Tibial artery (tissue), 4 donors: ENCODE results near the gene CEACAM3.
A peak's percentile ranks its signal among the peaks of the same experiment; 100 is the strongest.

Source experiments
- DNase-seq, 2 donors: peaks; one replicate each; pipeline ENCODE4 v3.0.0-alpha.2; 2019
- H3K27ac ChIP-seq, 2 donors: fragments of 200-600 bp; sonication (generic) in 1 of 2; 1 replicate in 1 of 2; 2 replicates in 1 of 2; pipeline ENCODE4 v1.5.1; 2018 to 2019; ENCODE audit warnings: mild to moderate bottlenecking in 1 of 2
- H3K27me3 ChIP-seq, 2 donors: fragments of 200-600 bp; sonication (generic) in 1 of 2; one replicate each; pipeline versions ENCODE4 v1.5.1 to v1.6.0; 2016 to 2019
- H3K36me3 ChIP-seq, 3 donors: fragments of 200-600 bp; sonication (generic) in 2 of 3; one replicate each; pipeline ENCODE4 v1.5.1; 2016 to 2019; ENCODE audit warnings: mild to moderate bottlenecking in 2 of 3
- H3K4me1 ChIP-seq, 4 donors: fragments of 200-600 bp; sonication (generic) in 2 of 4; 1 replicate in 3 of 4; 2 replicates in 1 of 4; pipeline ENCODE4 v1.5.1; 2016 to 2019
- H3K4me3 ChIP-seq, 2 donors: fragments of 200-600 bp; sonication (generic) in 1 of 2; 1 replicate in 1 of 2; 2 replicates in 1 of 2; pipeline ENCODE4 v1.5.1; 2018 to 2019; ENCODE audit warnings: mild to moderate bottlenecking in 2 of 2
- H3K9me3 ChIP-seq, 3 donors: fragments of 200-600 bp; sonication (generic) in 1 of 3; one replicate each; pipeline ENCODE4 v1.5.1; 2016 to 2019
- intact Hi-C: fragments of 100-400 bp; cut with DNase I; formaldehyde crosslinking; loops from one replicate; pipeline ENCODE4 v1.15.0; 2023; ENCODE audit warnings: low total_unique reads
- TF ChIP-seq, protein P1 (sequence below), 2 experiments: fragments of 200-600 bp in 1 of 2; fragments of 450-650 bp in 1 of 2; IDR thresholded peaks; one replicate each; pipeline ENCODE4 v1.5.1; 2017 to 2019; ENCODE audit warnings: antibody characterized with exemption in 2 of 2, mild to moderate bottlenecking in 1 of 2, moderate library complexity in 1 of 2

Gene CEACAM3

DNA sequence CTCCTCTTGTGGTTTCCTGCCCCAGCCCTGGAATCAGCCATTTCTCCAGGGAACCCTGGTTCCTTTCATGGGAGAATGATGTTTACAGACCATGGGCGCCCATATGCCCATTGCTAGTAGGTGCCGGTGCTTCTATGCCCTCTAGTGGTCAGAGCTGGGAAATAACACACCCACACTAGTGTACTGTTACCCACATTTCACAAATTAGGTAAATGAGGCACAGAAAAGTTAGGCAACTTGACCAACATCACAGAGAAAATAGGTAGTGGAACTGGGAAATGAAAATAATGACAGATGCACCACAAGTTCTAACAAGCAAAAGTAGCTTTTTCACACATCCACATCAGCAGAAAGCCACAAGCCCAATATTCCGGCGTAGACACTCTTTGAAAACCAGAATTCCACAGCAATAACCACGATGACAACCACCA is 1.3 kb upstream of the CEACAM3 start:
- Histone ChIP-seq H3K36me3 (no peaks in the 10 kb centered on the region), H3K27ac (no peak overlapping the region), H3K27me3 (peaks cover 0 to 32% of the 10 kb centered on the region in 2 donors), H3K9me3 (no peaks in the 10 kb centered on the region), H3K4me1 (no peaks in the 10 kb centered on the region), H3K4me3 (no peak overlapping the region)
- DNase-seq = peak in 1 of 2 donors; percentile 51
- TF ChIP-seq, protein P1, sequence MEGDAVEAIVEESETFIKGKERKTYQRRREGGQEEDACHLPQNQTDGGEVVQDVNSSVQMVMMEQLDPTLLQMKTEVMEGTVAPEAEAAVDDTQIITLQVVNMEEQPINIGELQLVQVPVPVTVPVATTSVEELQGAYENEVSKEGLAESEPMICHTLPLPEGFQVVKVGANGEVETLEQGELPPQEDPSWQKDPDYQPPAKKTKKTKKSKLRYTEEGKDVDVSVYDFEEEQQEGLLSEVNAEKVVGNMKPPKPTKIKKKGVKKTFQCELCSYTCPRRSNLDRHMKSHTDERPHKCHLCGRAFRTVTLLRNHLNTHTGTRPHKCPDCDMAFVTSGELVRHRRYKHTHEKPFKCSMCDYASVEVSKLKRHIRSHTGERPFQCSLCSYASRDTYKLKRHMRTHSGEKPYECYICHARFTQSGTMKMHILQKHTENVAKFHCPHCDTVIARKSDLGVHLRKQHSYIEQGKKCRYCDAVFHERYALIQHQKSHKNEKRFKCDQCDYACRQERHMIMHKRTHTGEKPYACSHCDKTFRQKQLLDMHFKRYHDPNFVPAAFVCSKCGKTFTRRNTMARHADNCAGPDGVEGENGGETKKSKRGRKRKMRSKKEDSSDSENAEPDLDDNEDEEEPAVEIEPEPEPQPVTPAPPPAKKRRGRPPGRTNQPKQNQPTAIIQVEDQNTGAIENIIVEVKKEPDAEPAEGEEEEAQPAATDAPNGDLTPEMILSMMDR (IDR thresholded peaks at IDR 0.05) = peak; percentile 55 to 57
- intact Hi-C loops = no loop called here

DNA sequence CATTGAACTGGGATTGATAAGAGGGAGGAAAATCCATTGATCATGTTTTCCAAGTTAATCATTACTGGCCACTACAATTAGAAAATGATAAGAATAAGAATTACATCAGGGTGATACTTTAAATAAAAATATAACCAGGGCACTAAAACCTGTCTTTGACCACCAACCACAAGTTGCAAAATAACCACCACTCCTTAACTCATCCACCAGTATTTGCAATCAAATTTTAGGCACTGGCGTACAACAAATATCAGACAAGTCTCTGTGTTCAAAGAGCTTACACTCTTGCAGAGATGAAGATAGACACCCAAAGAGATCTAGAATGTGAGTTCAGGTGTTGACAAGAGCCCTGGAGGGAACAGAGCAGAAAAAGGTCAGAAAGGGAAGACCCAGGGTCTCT is 514 bp downstream of the CEACAM3 start:
- H3K4me3 ChIP-seq = no peak overlapping the region
- no peaks in the 10 kb centered on the region for H3K36me3 ChIP-seq
- no peak overlapping the region for H3K27ac ChIP-seq
- H3K9me3 ChIP-seq = no peaks in the 10 kb centered on the region
- no peaks in the 10 kb centered on the region for H3K4me1 ChIP-seq
- no peak for DNase-seq
- intact Hi-C loops = no loop called here
- TF ChIP-seq, protein P1 (IDR thresholded peaks at IDR 0.05) = no peak
- peaks cover 0 to 29% of the 10 kb centered on the region in 2 donors for H3K27me3 ChIP-seq

DNA sequence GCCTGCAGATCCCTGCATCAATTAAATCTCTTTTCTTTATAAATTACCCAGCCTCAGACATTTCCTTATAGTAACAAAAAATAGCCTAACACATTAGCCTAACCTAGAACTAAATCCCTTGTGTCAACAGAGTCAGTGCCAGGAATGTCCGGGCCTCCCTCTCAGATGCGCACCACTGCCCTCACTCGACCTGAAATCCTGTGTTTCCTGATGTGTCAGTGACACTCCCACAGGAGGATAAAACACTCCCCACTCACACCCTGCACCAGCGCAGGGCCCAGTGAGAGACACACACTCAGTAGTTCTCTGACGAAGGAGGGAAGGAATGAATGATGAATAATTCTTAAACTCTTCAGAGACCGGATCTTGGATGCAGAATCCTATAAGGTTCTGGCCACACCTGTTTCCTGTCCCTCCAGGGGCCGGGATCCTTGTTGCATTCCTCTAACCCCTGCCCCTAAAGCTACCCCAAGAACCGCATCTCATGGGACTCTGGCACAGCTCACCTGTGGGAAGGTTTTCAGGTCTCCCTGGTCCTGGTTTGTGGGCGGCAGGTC is 3.1 kb downstream of the CEACAM3 start:
- Histone ChIP-seq H3K9me3 (no peaks in the 10 kb centered on the region), H3K4me3 (no peak overlapping the region), H3K4me1 (no peaks in the 10 kb centered on the region), H3K27me3 (peaks cover 0 to 20% of the 10 kb centered on the region in 2 donors), H3K27ac (no peak overlapping the region), H3K36me3 (no peaks in the 10 kb centered on the region)
- TF ChIP-seq, protein P1 (IDR thresholded peaks at IDR 0.05) = no peak
- no peak for DNase-seq
- intact Hi-C loops = no loop called here

DNA sequence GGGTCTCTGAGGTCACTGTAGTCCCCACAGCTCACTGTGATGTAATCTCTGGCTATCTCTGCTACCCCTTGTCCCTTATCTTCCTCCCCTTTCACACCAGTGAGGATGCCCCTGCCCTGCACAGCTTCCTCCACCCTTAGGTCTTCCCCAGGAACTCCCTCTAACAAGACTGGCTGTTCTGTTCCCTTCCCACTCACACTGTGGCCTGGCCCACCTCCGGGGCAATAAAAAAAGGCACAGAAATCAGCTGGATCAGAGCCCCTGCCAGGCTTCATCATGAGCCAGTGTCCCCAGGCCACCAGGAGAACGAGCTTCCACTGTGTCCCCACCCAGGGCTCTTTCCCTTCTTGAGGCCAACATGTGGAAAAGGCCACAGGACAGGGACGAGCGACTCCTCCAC is 4.6 kb downstream of the CEACAM3 start:
- H3K4me1 ChIP-seq = no peaks in the 10 kb centered on the region
- H3K27ac ChIP-seq = no peak overlapping the region
- DNase-seq = no peak
- peaks cover 0 to 11% of the 10 kb centered on the region in 2 donors for H3K27me3 ChIP-seq
- no peaks in the 10 kb centered on the region for H3K9me3 ChIP-seq
- intact Hi-C loops = no loop called here
- TF ChIP-seq, protein P1 (IDR thresholded peaks at IDR 0.05) = no peak
- H3K36me3 ChIP-seq = no peaks in the 10 kb centered on the region
- no peak overlapping the region for H3K4me3 ChIP-seq

DNA sequence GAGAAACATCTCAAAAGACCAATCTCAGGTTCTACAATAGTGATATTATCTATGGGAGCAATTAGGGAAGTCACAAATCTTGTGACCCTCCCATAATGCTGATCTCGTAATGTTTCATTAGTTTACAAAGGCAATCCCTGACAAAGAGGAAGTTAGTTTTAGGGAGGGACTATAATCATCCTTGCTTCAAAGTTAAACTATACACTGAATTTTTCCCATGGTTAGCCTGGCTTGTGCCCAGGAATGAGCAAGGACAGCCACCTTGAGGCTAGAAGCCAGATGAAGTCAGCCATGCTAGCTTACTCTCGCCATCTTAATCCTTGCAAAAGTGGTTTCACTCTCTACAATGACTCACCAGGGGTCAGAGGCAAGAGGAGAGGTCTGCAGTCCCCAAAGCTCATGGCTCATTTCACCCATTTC is 5.4 kb downstream of the CEACAM3 start:
- Histone ChIP-seq H3K27ac (no peak overlapping the region), H3K27me3 (peaks cover 0 to 5% of the 10 kb centered on the region in 2 donors), H3K4me1 (no peaks in the 10 kb centered on the region), H3K9me3 (no peaks in the 10 kb centered on the region), H3K36me3 (no peaks in the 10 kb centered on the region), H3K4me3 (no peak overlapping the region)
- no peak for DNase-seq
- TF ChIP-seq, protein P1 (IDR thresholded peaks at IDR 0.05) = no peak
- intact Hi-C loops = no loop called here

DNA sequence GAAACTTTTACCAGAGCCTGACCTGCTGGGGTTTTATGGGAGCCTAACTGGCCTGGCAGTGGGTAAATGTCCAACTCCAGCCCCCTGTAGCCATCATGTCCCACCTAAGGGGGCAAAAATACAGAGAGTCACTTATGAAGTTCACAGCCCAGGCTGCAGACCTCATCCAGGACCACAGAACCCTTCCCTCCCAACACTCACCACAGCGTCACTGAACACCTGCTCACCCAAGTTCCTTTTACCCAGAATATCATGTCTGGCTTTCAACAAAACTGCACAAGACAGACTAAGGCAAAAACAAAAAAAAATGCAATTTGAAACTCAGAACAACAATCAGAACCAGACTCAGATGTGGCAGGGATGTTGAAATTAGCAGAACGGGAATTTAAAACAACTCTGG is 6.4 kb downstream of the CEACAM3 start:
- Histone ChIP-seq H3K27ac (no peak overlapping the region), H3K9me3 (no peaks in the 10 kb centered on the region), H3K4me1 (no peaks in the 10 kb centered on the region), H3K27me3 (peaks cover 0 to 13% of the 10 kb centered on the region in 2 donors), H3K36me3 (no peaks in the 10 kb centered on the region), H3K4me3 (no peak overlapping the region)
- TF ChIP-seq, protein P1 (IDR thresholded peaks at IDR 0.05) = no peak
- intact Hi-C loops = no loop called here
- no peak for DNase-seq
